Measurements from ENCODE around the gene CEP112. TPM values are rescaled to one million over a fixed set of nuclear protein-coding genes. Genes with fewer than 3 reads are reported as not detected.

The CEP112 gene
- polyA plus RNA-seq, 1 donor (not counting 4 experiments of a cell fraction or from before 2014, with no cell fraction given): 2.6 TPM

GRCh38 chr17:65988451-65988850 lies 203.5 kb downstream of the CEP112 start:
- Histone ChIP-seq H3K9me1 (ENCODE audit: control insufficient read depth, extremely low read depth, insufficient read depth, low read length) (no peaks in the 10 kb centered on the region), H3K79me2 (ENCODE audit: control insufficient read depth, insufficient read depth, low read length) (no peaks in the 10 kb centered on the region), H4K20me1 (ENCODE audit: control insufficient read depth, extremely low read depth, insufficient read depth, low read length) (no peaks in the 10 kb centered on the region), H3K4me3 (ENCODE audit: control insufficient read depth in 2 of 3, extremely low read depth in 1 of 3, insufficient read depth in 2 of 3, low read depth in 1 of 3, low read length in 3 of 3) (no peak overlapping the region), H3K36me3 (ENCODE audit: control insufficient read depth in 2 of 2, extremely low read depth in 1 of 2, insufficient read depth in 2 of 2, low read length in 2 of 2) (no peaks in the 10 kb centered on the region), H3K4me1 (ENCODE audit: control insufficient read depth, extremely low read depth, insufficient read depth, low read length) (no peaks in the 10 kb centered on the region), H3K4me2 (ENCODE audit: control insufficient read depth, extremely low read depth, insufficient read depth, low read depth, low read length) (no peak overlapping the region), H2AFZ (ENCODE audit: control insufficient read depth, low read length) (no peak overlapping the region), H3K9me3 (ENCODE audit: control insufficient read depth, low read depth, low read length) (no peaks in the 10 kb centered on the region), H3K27me3 (ENCODE audit: control insufficient read depth, extremely low read depth, insufficient read depth, low read length) (no peaks in the 10 kb centered on the region), H3K27ac (ENCODE audit: control insufficient read depth, insufficient read depth, low read length) (no peak overlapping the region), H3K9ac (ENCODE audit: control insufficient read depth, extremely low read depth, insufficient read depth, low read length) (no peak overlapping the region)
- dilution Hi-C loops (cut with MboI; ENCODE audit: extremely low pct_ligation_motif_present, low sequenced_read_pairs): loop anchor here (10.0 kb wide), 1 partner anchor 594 kb away; no protein-coding TSS in a partner anchor
- TF ChIP-seq EZH2 (IDR thresholded peaks at IDR 0.05; ENCODE audit: low read length) (no peak), CTCF (optimal IDR thresholded peaks at IDR 0.05 in 1 of 3, IDR thresholded peaks at IDR 0.05 in 1 of 3, conservative IDR thresholded peaks at IDR 0.05 in 1 of 3; ENCODE audit: extremely low read depth in 1 of 3, insufficient read depth in 2 of 3, low read length in 3 of 3) (no peak)
- FAIRE-seq (no peak), DNase-seq (ENCODE audit: low read depth, low spot score) (no peak)

- Histone ChIP-seq H3K36me3 (ENCODE audit: control insufficient read depth in 2 of 2, extremely low read depth in 1 of 2, insufficient read depth in 2 of 2, low read length in 2 of 2) (no peaks in the 10 kb centered on the region), H2AFZ (ENCODE audit: control insufficient read depth, low read length) (no peak overlapping the region)
- no peak for DNase-seq (ENCODE audit: low read depth, low spot score)
These were observed 203.9 kb downstream of the CEP112 start for GRCh38 chr17:65987988-65988387.

More at GRCh38 chr17:65987988-65988387, 203.9 kb downstream of the CEP112 start:
- no peak overlapping the region for H3K9ac ChIP-seq (ENCODE audit: control insufficient read depth, extremely low read depth, insufficient read depth, low read length)
- H3K4me1 ChIP-seq (ENCODE audit: control insufficient read depth, extremely low read depth, insufficient read depth, low read length): no peaks in the 10 kb centered on the region
- no peaks in the 10 kb centered on the region for H3K9me1 ChIP-seq (ENCODE audit: control insufficient read depth, extremely low read depth, insufficient read depth, low read length)
- FAIRE-seq: peak; percentile 76
- no peaks in the 10 kb centered on the region for H4K20me1 ChIP-seq (ENCODE audit: control insufficient read depth, extremely low read depth, insufficient read depth, low read length)
- no peak overlapping the region for H3K27ac ChIP-seq (ENCODE audit: control insufficient read depth, insufficient read depth, low read length)
- no peaks in the 10 kb centered on the region for H3K79me2 ChIP-seq (ENCODE audit: control insufficient read depth, insufficient read depth, low read length)
- peak; percentile 44 to 67 (median 54) for TF ChIP-seq CTCF (optimal IDR thresholded peaks at IDR 0.05 in 1 of 3, IDR thresholded peaks at IDR 0.05 in 1 of 3, conservative IDR thresholded peaks at IDR 0.05 in 1 of 3; ENCODE audit: extremely low read depth in 1 of 3, insufficient read depth in 2 of 3, low read length in 3 of 3)
- no peak for TF ChIP-seq EZH2 (IDR thresholded peaks at IDR 0.05; ENCODE audit: low read length)
- no peaks in the 10 kb centered on the region for H3K9me3 ChIP-seq (ENCODE audit: control insufficient read depth, low read depth, low read length)
- no peak overlapping the region for H3K4me2 ChIP-seq (ENCODE audit: control insufficient read depth, extremely low read depth, insufficient read depth, low read depth, low read length)
- no peaks in the 10 kb centered on the region for H3K27me3 ChIP-seq (ENCODE audit: control insufficient read depth, extremely low read depth, insufficient read depth, low read length)
- dilution Hi-C loops (cut with MboI; ENCODE audit: extremely low pct_ligation_motif_present, low sequenced_read_pairs): loop anchor here (10.0 kb wide), 1 partner anchor 593 kb away; no protein-coding TSS in a partner anchor
- H3K4me3 ChIP-seq (ENCODE audit: control insufficient read depth in 2 of 3, extremely low read depth in 1 of 3, insufficient read depth in 2 of 3, low read depth in 1 of 3, low read length in 3 of 3): no peak overlapping the region

Data from keratinocyte (primary cell).